ENCODE results near the gene PDZD2. TPM values are rescaled to one million over a fixed set of nuclear protein-coding genes. Genes with fewer than 3 reads are reported as not detected.
"Not testable (repeated sequence)": the region's sequence is repeated elsewhere in the genome, so short reads cannot be mapped to it uniquely, and the experiment has no call there.

PDZD2 gene
- total RNA-seq, 1 donor from 2014 or later: not detected

GRCh38 chr5:31963358-31964006 is 324.6 kb downstream of the PDZD2 start:
- Mint-ChIP-seq H3K4me1 (ENCODE audit: low read depth) (no peaks in the 10 kb centered on the region), H3K27me3 (ENCODE audit: insufficient read depth) (peaks cover 6% of the 10 kb centered on the region), H3K9me3 (no peaks in the 10 kb centered on the region)

GRCh38 chr5:31964007-31964360 is 325.1 kb downstream of the PDZD2 start:
- DNase-seq (ENCODE audit: low spot score): no peak
- Mint-ChIP-seq H3K27me3 (ENCODE audit: insufficient read depth) (peaks cover 7% of the 10 kb centered on the region), H3K27ac (no peak overlapping the region), H3K9me3 (no peaks in the 10 kb centered on the region), H3K4me3 (no peak overlapping the region), H3K36me3 (ENCODE audit: low read depth) (no peaks in the 10 kb centered on the region), H3K4me1 (ENCODE audit: low read depth) (no peaks in the 10 kb centered on the region)
- intact Hi-C loops (cut with micrococcal nuclease): no loop called here

More at GRCh38 chr5:31963358-31964006, 324.6 kb downstream of the PDZD2 start:
- no peak overlapping the region for H3K27ac Mint-ChIP-seq
- H3K36me3 Mint-ChIP-seq (ENCODE audit: low read depth): no peaks in the 10 kb centered on the region
- H3K4me3 Mint-ChIP-seq: no peak overlapping the region
- intact Hi-C loops (cut with micrococcal nuclease): no loop called here
- no peak for DNase-seq (ENCODE audit: low spot score)

- no peaks in the 10 kb centered on the region for H3K36me3 Mint-ChIP-seq (ENCODE audit: low read depth)
- no peaks in the 10 kb centered on the region for H3K4me1 Mint-ChIP-seq (ENCODE audit: low read depth)
- intact Hi-C loops (cut with micrococcal nuclease): no loop called here
- H3K9me3 Mint-ChIP-seq: no peaks in the 10 kb centered on the region
- peaks cover 7% of the 10 kb centered on the region for H3K27me3 Mint-ChIP-seq (ENCODE audit: insufficient read depth)
- DNase-seq (ENCODE audit: low spot score): no peak
- H3K27ac Mint-ChIP-seq: no peak overlapping the region
- H3K4me3 Mint-ChIP-seq: no peak overlapping the region
These were observed 326.3 kb downstream of the PDZD2 start for GRCh38 chr5:31965227-31965626.

DNA sequence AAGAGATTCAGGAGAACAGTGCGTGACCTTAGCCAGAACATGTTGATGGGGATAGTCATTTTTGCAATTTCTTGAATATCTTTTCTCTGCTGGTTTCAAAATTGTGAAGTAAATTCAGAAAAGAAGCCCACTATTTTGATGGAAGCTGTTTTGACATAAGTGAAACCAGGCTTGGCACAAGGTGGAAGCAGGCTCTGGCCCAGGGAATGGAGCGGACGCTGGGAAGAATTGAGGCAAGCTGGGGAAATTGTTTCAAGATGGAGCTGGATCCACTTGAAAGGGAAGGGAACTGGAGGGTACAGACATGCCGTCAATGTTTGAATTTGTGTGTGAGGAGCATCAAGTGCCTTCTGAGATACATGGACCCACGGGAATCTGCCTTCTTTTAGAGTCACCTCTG is 328.0 kb downstream of the PDZD2 start:
- intact Hi-C loops (cut with micrococcal nuclease): no loop called here
- no peaks in the 10 kb centered on the region for H3K4me1 Mint-ChIP-seq (ENCODE audit: low read depth)
- H3K9me3 Mint-ChIP-seq: no peaks in the 10 kb centered on the region
- no peaks in the 10 kb centered on the region for H3K36me3 Mint-ChIP-seq (ENCODE audit: low read depth)
- DNase-seq (ENCODE audit: low spot score): no peak
- peaks cover 7% of the 10 kb centered on the region for H3K27me3 Mint-ChIP-seq (ENCODE audit: insufficient read depth)
- no peak overlapping the region for H3K27ac Mint-ChIP-seq
- H3K4me3 Mint-ChIP-seq: no peak overlapping the region

GRCh38 chr5:31967461-31967860 is 328.5 kb downstream of the PDZD2 start:
- Mint-ChIP-seq H3K27ac (no peak overlapping the region), H3K9me3 (no peaks in the 10 kb centered on the region), H3K4me1 (ENCODE audit: low read depth) (no peaks in the 10 kb centered on the region), H3K4me3 (no peak overlapping the region), H3K27me3 (ENCODE audit: insufficient read depth) (peaks cover 5% of the 10 kb centered on the region), H3K36me3 (ENCODE audit: low read depth) (no peaks in the 10 kb centered on the region)
- intact Hi-C loops (cut with micrococcal nuclease): no loop called here
- DNase-seq (ENCODE audit: low spot score): no peak

GRCh38 chr5:31972558-31972957 is 333.6 kb downstream of the PDZD2 start:
- Mint-ChIP-seq H3K27ac (no peak overlapping the region), H3K27me3 (ENCODE audit: insufficient read depth) (peaks cover 2% of the 10 kb centered on the region), H3K4me3 (no peak overlapping the region), H3K4me1 (ENCODE audit: low read depth) (peaks cover 6% of the 10 kb centered on the region), H3K9me3 (peaks cover 5% of the 10 kb centered on the region), H3K36me3 (ENCODE audit: low read depth) (no peaks in the 10 kb centered on the region)
- intact Hi-C loops (cut with micrococcal nuclease): no loop called here
- no peak for DNase-seq (ENCODE audit: low spot score)

DNA sequence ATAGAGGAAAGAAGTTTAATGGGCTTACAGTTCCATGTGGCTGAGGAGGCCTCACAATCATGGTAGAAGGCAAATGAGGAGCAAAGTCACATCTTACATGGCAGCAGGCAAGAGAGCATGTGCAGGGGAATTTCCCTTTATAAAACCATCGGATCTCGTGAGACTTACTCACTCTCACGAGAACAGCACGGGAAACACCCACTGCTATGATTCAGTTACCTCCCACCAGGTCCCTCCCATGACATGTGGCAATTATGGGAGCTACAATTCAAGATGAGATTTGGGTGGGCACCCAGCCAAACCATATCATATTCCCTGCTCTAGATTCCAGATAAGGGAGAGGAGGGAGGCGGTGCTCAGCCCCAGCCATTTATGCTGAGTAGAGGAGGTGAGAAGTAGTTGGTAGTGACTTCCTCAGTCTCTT is 336.3 kb downstream of the PDZD2 start:
- DNase-seq (ENCODE audit: low spot score); H3K9me3 Mint-ChIP-seq; H3K36me3 Mint-ChIP-seq (ENCODE audit: low read depth); H3K27ac Mint-ChIP-seq; intact Hi-C loops (cut with micrococcal nuclease); H3K4me1 Mint-ChIP-seq (ENCODE audit: low read depth); H3K27me3 Mint-ChIP-seq (ENCODE audit: insufficient read depth); H3K4me3 Mint-ChIP-seq: not testable (repeated sequence)

DNA sequence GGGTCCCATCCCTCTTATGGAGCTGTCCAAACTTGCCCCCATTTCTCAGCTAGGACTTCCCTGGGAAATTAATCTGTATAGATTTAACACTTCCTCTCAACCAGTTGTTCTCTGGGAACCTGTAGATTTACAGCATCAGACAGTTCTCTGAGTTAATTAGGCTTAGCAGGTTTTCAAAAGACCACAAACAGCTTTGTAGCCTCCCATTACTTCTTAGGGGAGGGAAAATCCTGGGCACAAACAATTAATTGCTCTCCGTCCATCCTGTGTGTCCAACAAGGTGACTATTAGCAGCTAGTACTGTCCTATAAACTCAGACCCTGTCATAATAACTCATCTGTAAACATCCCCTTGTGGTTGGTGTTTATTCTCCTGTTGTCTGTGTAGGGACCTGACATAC is 337.2 kb downstream of the PDZD2 start:
- Mint-ChIP-seq H3K27ac (no peak overlapping the region), H3K36me3 (ENCODE audit: low read depth) (no peaks in the 10 kb centered on the region), H3K4me1 (ENCODE audit: low read depth) (peaks cover 6% of the 10 kb centered on the region), H3K4me3 (no peak overlapping the region), H3K9me3 (peaks cover 5% of the 10 kb centered on the region), H3K27me3 (ENCODE audit: insufficient read depth) (peaks cover 1% of the 10 kb centered on the region)
- intact Hi-C loops (cut with micrococcal nuclease): no loop called here
- DNase-seq (ENCODE audit: low spot score): no peak

- Mint-ChIP-seq H3K36me3 (ENCODE audit: low read depth) (no peaks in the 10 kb centered on the region), H3K4me1 (ENCODE audit: low read depth) (no peaks in the 10 kb centered on the region), H3K4me3 (no peak overlapping the region), H3K27me3 (ENCODE audit: insufficient read depth) (peaks cover 1% of the 10 kb centered on the region), H3K9me3 (no peaks in the 10 kb centered on the region), H3K27ac (no peak overlapping the region)
- DNase-seq (ENCODE audit: low spot score): no peak
- intact Hi-C loops (cut with micrococcal nuclease): no loop called here
These were observed 342.5 kb downstream of the PDZD2 start for GRCh38 chr5:31981361-31981945.

- no peaks in the 10 kb centered on the region for H3K36me3 Mint-ChIP-seq (ENCODE audit: low read depth)
- H3K27ac Mint-ChIP-seq: no peak overlapping the region
- peaks cover 1% of the 10 kb centered on the region for H3K27me3 Mint-ChIP-seq (ENCODE audit: insufficient read depth)
- DNase-seq (ENCODE audit: low spot score): no peak
- intact Hi-C loops (cut with micrococcal nuclease): no loop called here
- no peaks in the 10 kb centered on the region for H3K4me1 Mint-ChIP-seq (ENCODE audit: low read depth)
- no peaks in the 10 kb centered on the region for H3K9me3 Mint-ChIP-seq
- H3K4me3 Mint-ChIP-seq: no peak overlapping the region
These were observed 343.1 kb downstream of the PDZD2 start for GRCh38 chr5:31982027-31982426.

DNA sequence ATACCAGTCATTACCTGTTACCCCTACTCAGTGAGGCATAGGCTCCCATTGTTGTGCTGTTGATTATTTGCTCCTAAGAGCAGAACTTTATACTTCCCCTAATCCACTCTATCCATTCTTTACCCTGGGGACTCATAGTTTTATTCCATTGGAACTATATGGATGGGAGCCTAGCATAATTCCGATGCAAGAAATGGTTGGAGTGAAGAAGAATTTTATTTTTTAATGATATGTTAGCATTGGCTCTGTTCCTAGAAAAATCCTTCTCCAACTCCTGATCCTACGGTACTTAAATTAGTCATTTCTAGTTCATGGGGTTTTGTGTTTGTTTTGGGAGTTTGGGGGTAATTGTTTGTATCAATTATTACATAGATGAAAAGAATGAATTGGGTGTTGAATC is 343.7 kb downstream of the PDZD2 start:
- intact Hi-C loops (cut with micrococcal nuclease): no loop called here
- Mint-ChIP-seq H3K4me3 (no peak overlapping the region), H3K36me3 (ENCODE audit: low read depth) (no peaks in the 10 kb centered on the region), H3K27me3 (ENCODE audit: insufficient read depth) (peaks cover 1% of the 10 kb centered on the region), H3K9me3 (no peaks in the 10 kb centered on the region), H3K4me1 (ENCODE audit: low read depth) (no peaks in the 10 kb centered on the region), H3K27ac (no peak overlapping the region)
- DNase-seq (ENCODE audit: low spot score): no peak

- Mint-ChIP-seq H3K4me1 (ENCODE audit: low read depth) (no peaks in the 10 kb centered on the region), H3K9me3 (no peaks in the 10 kb centered on the region), H3K4me3 (no peak overlapping the region), H3K27ac (no peak overlapping the region), H3K36me3 (ENCODE audit: low read depth) (no peaks in the 10 kb centered on the region), H3K27me3 (ENCODE audit: insufficient read depth) (peaks cover 2% of the 10 kb centered on the region)
- intact Hi-C loops (cut with micrococcal nuclease): no loop called here
- DNase-seq (ENCODE audit: low spot score): no peak
These were observed 344.9 kb downstream of the PDZD2 start for GRCh38 chr5:31983851-31984250.

DNA sequence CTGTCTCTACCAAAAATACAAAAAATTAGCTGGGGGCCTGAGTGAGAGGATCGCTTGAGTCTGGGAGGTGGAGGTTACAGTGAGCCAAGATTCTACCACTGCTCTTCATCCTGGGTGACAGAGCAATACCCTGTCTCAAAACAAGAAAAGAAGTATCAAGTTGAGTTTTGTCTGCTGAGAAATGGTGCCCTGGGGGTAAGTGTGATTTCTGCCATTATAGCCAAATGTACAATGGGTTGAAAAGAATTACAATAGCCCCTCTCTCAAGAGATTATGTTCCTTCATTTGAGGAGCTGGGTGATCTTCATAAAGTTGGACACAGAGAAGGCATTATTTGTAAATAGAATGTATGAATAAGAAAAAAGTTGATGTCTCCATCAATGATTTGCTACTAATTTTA is 345.8 kb downstream of the PDZD2 start:
- Mint-ChIP-seq H3K27ac (no peak overlapping the region), H3K36me3 (ENCODE audit: low read depth) (no peaks in the 10 kb centered on the region), H3K9me3 (no peaks in the 10 kb centered on the region), H3K27me3 (ENCODE audit: insufficient read depth) (peaks cover 2% of the 10 kb centered on the region), H3K4me3 (no peak overlapping the region), H3K4me1 (ENCODE audit: low read depth) (no peaks in the 10 kb centered on the region)
- DNase-seq (ENCODE audit: low spot score): no peak
- intact Hi-C loops (cut with micrococcal nuclease): no loop called here

- intact Hi-C loops (cut with micrococcal nuclease): no loop called here
- H3K36me3 Mint-ChIP-seq (ENCODE audit: low read depth): no peaks in the 10 kb centered on the region
- no peak overlapping the region for H3K4me3 Mint-ChIP-seq
These were observed 347.2 kb downstream of the PDZD2 start for GRCh38 chr5:31986101-31986500.

More at GRCh38 chr5:31986101-31986500, 347.2 kb downstream of the PDZD2 start:
- no peak for DNase-seq (ENCODE audit: low spot score)
- peaks cover 2% of the 10 kb centered on the region for H3K27me3 Mint-ChIP-seq (ENCODE audit: insufficient read depth)
- H3K27ac Mint-ChIP-seq: no peak overlapping the region
- H3K4me1 Mint-ChIP-seq (ENCODE audit: low read depth): no peaks in the 10 kb centered on the region
- no peaks in the 10 kb centered on the region for H3K9me3 Mint-ChIP-seq

All from activated T-helper 1 cell treated with anti-CD3 and anti-CD28 coated beads, Interleukin-12 subunit alpha, Interleukin-12 subunit beta, Interleukin-2, Interleukin-4 antibody, amounts not matched to agents 30 ng/mL and 10 ng/mL and 1 ng/mL, durations not matched to agents 14 hours and 24 hours and 36 hours (primary cell).